HepG2 (cell line): ENCODE measurements around the gene GALNT18. TPM values are rescaled to one million over a fixed set of nuclear protein-coding genes. Genes with fewer than 3 reads are reported as not detected.

Experiments used
- ATAC-seq: fragments of 200-7000 bp; cut with Tn5 transposase; 3 replicates; pipeline ENCODE4 v1.9.1; 2020; ENCODE audit warnings: mild to moderate bottlenecking, moderate library complexity
- BruUV-seq: library from RNA; stranded (reverse); fragments of 400-500 nt; replicated peaks from 2 replicates; lab custom pipeline; 2021; lab: Mats Ljungman, UMichigan
- CTCF ChIA-PET: fragments of 300-600 bp; formaldehyde crosslinking; extraction: SDS; loops from one replicate; lab custom pipeline; 2021; ENCODE audit warnings: low total read pairs, inconsistent platforms, low intra/inter-chr PET ratio; lab: Yijun Ruan, JAX
- POLR2A ChIA-PET: fragments of 350-600 bp; sonication (Branson Sonifier 250); formaldehyde crosslinking; loops from one replicate; lab custom pipeline; 2020; ENCODE audit warnings: antibody characterized with exemption, inconsistent platforms; lab: Yijun Ruan, JAX
- DNase-seq: peaks from one replicate; pipeline ENCODE4 v3.0.0-alpha.2; 2015; ENCODE audit warnings: low spot score
- FAIRE-seq: peaks from 3 replicates; lab custom pipeline; 2011; peaks lifted over from hg19 to GRCh38; lab: Jason Lieb, UNC
- H2AFZ ChIP-seq: one replicate; pipeline ENCODE4 v1.6.1; 2011; ENCODE audit warnings: low read length, inconsistent platforms
- H3K27ac ChIP-seq: fragments of 300-600 bp; 3 replicates; pipeline ENCODE4 v1.8.0; 2011; ENCODE audit warnings: mixed run types, mild to moderate bottlenecking, mixed read lengths, low read length, inconsistent platforms; ENCODE audit not compliant: insufficient read depth; ENCODE audit errors: extremely low read length
- H3K27me3 ChIP-seq, 2 experiments: fragments of 200-600 bp in 1 of 2; 2 replicates in 1 of 2; 3 replicates in 1 of 2; pipeline versions ENCODE4 v1.6.0 to v1.8.0; 2011; ENCODE audit warnings: low read length in 2 of 2, mild to moderate bottlenecking in 2 of 2, moderate library complexity in 2 of 2, inconsistent platforms in 1 of 2; ENCODE audit not compliant: insufficient read depth in 2 of 2, control insufficient read depth in 1 of 2
- H3K36me3 ChIP-seq, 2 experiments: fragments of 200-600 bp in 1 of 2; replicated peaks in 1 of 2; 2 replicates in 1 of 2; 3 replicates in 1 of 2; pipeline versions ENCODE4 v1.5.1 to v1.8.0; 2011; ENCODE audit warnings: low read length in 2 of 2, inconsistent platforms in 1 of 2; ENCODE audit not compliant: insufficient read depth in 2 of 2, control insufficient read depth in 1 of 2
- H3K4me1 ChIP-seq: 2 replicates; pipeline ENCODE4 v1.5.1; 2012; ENCODE audit warnings: low read length, inconsistent platforms; ENCODE audit not compliant: insufficient read depth
- H3K4me2 ChIP-seq: 2 replicates; pipeline ENCODE4 v1.6.0; 2011; ENCODE audit warnings: low read depth, low read length, inconsistent platforms
- H3K4me3 ChIP-seq, 3 experiments: fragments of 200-600 bp in 1 of 3; sonication (generic), shearing (Covaris generic) in 1 of 3; replicated peaks in 1 of 3; 2 replicates each; pipeline ENCODE4 v1.5.1; 2011 to 2016; ENCODE audit warnings: low read length in 3 of 3, inconsistent platforms in 2 of 3, low read depth in 2 of 3, mild to moderate bottlenecking in 2 of 3, control low read depth in 1 of 3, mixed read lengths in 1 of 3; ENCODE audit not compliant: insufficient read depth in 1 of 3
- H3K79me2 ChIP-seq: one replicate; pipeline ENCODE4 v1.6.1; 2011; ENCODE audit warnings: low read length, inconsistent platforms; ENCODE audit not compliant: insufficient read depth
- H3K9ac ChIP-seq: 2 replicates; pipeline ENCODE4 v1.6.0; 2011; ENCODE audit warnings: mild to moderate bottlenecking, low read depth, low read length, inconsistent platforms; ENCODE audit not compliant: insufficient read depth
- H3K9me3 ChIP-seq: 2 replicates; pipeline ENCODE4 v1.5.1; 2012; ENCODE audit warnings: mild to moderate bottlenecking, low read length
- H4K20me1 ChIP-seq: 2 replicates; pipeline ENCODE4 v1.6.0; 2011; ENCODE audit warnings: inconsistent platforms, mild to moderate bottlenecking, low read length, moderate library complexity; ENCODE audit not compliant: insufficient read depth
- ATAD3A ChIP-seq: sonication (generic); formaldehyde crosslinking; IDR thresholded peaks from 2 replicates; pipeline ENCODE4 v1.4.0; 2020; ENCODE audit warnings: missing genetic modification reagents
- E2F5 ChIP-seq: sonication (generic); formaldehyde crosslinking; conservative IDR thresholded peaks from 2 replicates; pipeline ENCODE4 v1.4.0; 2020; ENCODE audit warnings: missing genetic modification reagents
- FOXK2 ChIP-seq: fragments of 450-650 bp; IDR thresholded peaks from 2 replicates; pipeline ENCODE4 v1.6.1; 2016
- JARID2 ChIP-seq: sonication (generic); formaldehyde crosslinking; IDR thresholded peaks from 2 replicates; pipeline ENCODE4 v1.8.1; 2023; ENCODE audit warnings: missing genetic modification reagents, inconsistent platforms; ENCODE audit not compliant: insufficient replicate concordance
- REL ChIP-seq: sonication (generic); formaldehyde crosslinking; conservative IDR thresholded peaks from 2 replicates; pipeline ENCODE4 v1.8.0; 2022; ENCODE audit warnings: mild to moderate bottlenecking, missing genetic modification reagents, moderate library complexity
- RFX1 ChIP-seq: fragments of 450-650 bp; IDR thresholded peaks from 2 replicates; pipeline ENCODE4 v1.6.1; 2017
- RFX5 ChIP-seq: IDR thresholded peaks from 2 replicates; pipeline ENCODE4 v1.6.1; 2011; ENCODE audit warnings: low read depth, low read length, improper control_type of control experiment
- ZKSCAN1 ChIP-seq: fragments of 150-350 bp; IDR thresholded peaks from 2 replicates; pipeline ENCODE4 v1.6.1; 2014; ENCODE audit warnings: low read length
- ZNF512B ChIP-seq: sonication (generic); formaldehyde crosslinking; IDR thresholded peaks from 2 replicates; pipeline ENCODE4 v1.5.1; 2020; ENCODE audit warnings: missing genetic modification reagents, mild to moderate bottlenecking, borderline replicate concordance
- ZNF766 ChIP-seq: sonication (generic); formaldehyde crosslinking; IDR thresholded peaks from 2 replicates; pipeline ENCODE4 v1.5.0; 2020; ENCODE audit warnings: missing genetic modification reagents, borderline replicate concordance
- ZSCAN22 ChIP-seq: sonication (generic); formaldehyde crosslinking; IDR thresholded peaks from 2 replicates; pipeline ENCODE4 v1.4.0; 2020; ENCODE audit warnings: mild to moderate bottlenecking, missing genetic modification reagents
- ZSCAN9 ChIP-seq: IDR thresholded peaks from 2 replicates; pipeline ENCODE4 v1.6.1; 2016; ENCODE audit warnings: borderline replicate concordance
- WGBS: methylation state at CpG from one replicate; pipeline ENCODE4 v1.1.6; 2017; ENCODE audit warnings: low lambda C conversion rate; 5-methylcytosine and 5-hydroxymethylcytosine counted together
- in situ Hi-C: cut with HindIII; loops from 2 replicates; pipeline ENCODE4 v1.10.0; 2017; ENCODE audit warnings: low pct_unique_long_range_greater_than_20kb; ENCODE audit not compliant: extremely low pct_ligation_motif_present
- intact Hi-C: fragments of 100-400 bp; cut with micrococcal nuclease; formaldehyde crosslinking; loops from one replicate; pipeline ENCODE4 v1.10.0; 2022; ENCODE audit not compliant: unreplicated experiment
- polyA plus RNA-seq, 8 experiments: library from polyadenylated mRNA; depleted of rRNA in 3 of 8; stranded (reverse) in 7 of 8; unstranded in 1 of 8; fragments of >200 nt; fragmentation: Illumina TruSeq in 4 of 8; extraction: Trizol in 4 of 8; gene quantifications; 2 replicates each; pipeline versions ENCODE4 v1.2.1 to v1.2.3, GENCODE V29; 2011 to 2016; ENCODE audit warnings: low read depth in 4 of 8, missing spikeins in 1 of 8, mixed read lengths in 1 of 8; ENCODE audit not compliant: insufficient read depth in 1 of 8
- total RNA-seq, 5 experiments: library from RNA; depleted of rRNA; stranded (reverse); fragments of >200 nt; fragmentation: Illumina TruSeq; extraction: Trizol; gene quantifications; 2 replicates each; pipeline ENCODE4 v1.2.3, GENCODE V29; 2016; ENCODE audit warnings: low read depth in 1 of 5
- TF ChIP-seq, protein P1 (sequence below): sonication (generic); formaldehyde crosslinking; IDR thresholded peaks from 2 replicates; pipeline ENCODE4 v1.5.0; 2020; ENCODE audit warnings: mild to moderate bottlenecking, missing genetic modification reagents, borderline replicate concordance

The GALNT18 gene
- total and polyA plus RNA-seq, 2 of the 13 experiments (the other 11 are each of a cell fraction or from before 2014, with no cell fraction given), result 0.11 TPM; not detected in 1

DNA sequence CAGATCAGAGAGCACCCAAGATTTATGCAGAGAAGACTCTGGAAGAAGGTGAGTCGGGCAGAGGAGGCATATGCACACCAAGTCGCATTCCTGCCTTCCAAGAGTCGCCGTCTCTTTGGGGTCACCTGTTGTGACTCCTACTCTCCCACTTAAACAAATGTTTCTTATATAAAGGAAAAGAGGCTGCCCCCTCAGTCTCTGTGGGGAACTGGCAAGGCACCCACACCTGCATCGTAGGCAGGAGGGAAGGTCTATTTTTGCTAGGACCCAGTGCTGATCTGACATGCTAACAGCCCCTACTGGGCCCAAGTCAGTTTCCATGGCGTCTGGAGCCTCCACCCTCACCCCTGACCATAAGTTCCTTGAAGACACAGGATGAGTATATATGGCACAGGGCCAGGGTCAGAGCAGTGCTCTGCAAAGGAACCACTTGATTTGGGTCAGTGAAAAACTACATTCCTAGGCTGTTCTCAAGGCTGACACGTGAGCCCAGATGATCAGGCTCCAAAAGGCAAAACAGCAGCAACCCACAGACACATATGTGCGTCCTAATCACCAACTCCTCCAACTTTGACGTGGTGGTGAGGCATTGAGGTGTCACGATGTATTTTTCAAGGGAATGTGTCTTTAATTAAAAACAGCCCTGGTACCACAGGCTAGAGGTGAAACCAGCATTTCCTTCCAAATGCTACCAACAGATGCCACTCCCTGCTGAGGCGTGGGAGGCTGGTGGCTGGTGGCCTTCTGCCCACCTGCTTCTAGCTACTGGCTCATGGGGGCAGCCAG lies 213.2 kb downstream of the GALNT18 start:
- H3K27ac ChIP-seq, result no peak overlapping the region
- H3K36me3 ChIP-seq, result no peaks in the 10 kb centered on the region
- H3K4me2 ChIP-seq, result no peak overlapping the region
- H4K20me1 ChIP-seq, result no peaks in the 10 kb centered on the region
- no peak overlapping the region for H3K4me3 ChIP-seq
- H3K4me1 ChIP-seq, result no peaks in the 10 kb centered on the region
- no peak for DNase-seq
- no TSS peak for BruUV-seq
- H3K79me2 ChIP-seq, result no peaks in the 10 kb centered on the region
- no peaks in the 10 kb centered on the region for H3K9me3 ChIP-seq
- no peak overlapping the region for H3K9ac ChIP-seq
- intact Hi-C loops (no loop called here), in situ Hi-C loops (no loop called here)
- 28% methylated on average over 11 of the region's 11 CpGs for WGBS
- no peak for FAIRE-seq
- ChIA-PET CTCF (no interaction called here), POLR2A (no interaction called here)
- no peak overlapping the region for H2AFZ ChIP-seq
- peaks cover 2 to 40% of the 10 kb centered on the region in 2 experiments; a peak in 4 of 5 replicates for H3K27me3 ChIP-seq
- ATAC-seq, result no peak
- TF ChIP-seq JARID2 (CRISPR knock-in tag) (no peak), ZNF766 (CRISPR knock-in tag) (no peak), RFX5 (no peak), E2F5 (CRISPR knock-in tag) (no peak), REL (CRISPR knock-in tag) (no peak), ZSCAN9 (CRISPR knock-in tag) (no peak), ZSCAN22 (CRISPR knock-in tag) (no peak), ZKSCAN1 (no peak), ATAD3A (CRISPR knock-in tag) (no peak), RFX1 (no peak), FOXK2 (no peak), ZNF512B (CRISPR knock-in tag) (no peak)
- TF ChIP-seq, protein P1, sequence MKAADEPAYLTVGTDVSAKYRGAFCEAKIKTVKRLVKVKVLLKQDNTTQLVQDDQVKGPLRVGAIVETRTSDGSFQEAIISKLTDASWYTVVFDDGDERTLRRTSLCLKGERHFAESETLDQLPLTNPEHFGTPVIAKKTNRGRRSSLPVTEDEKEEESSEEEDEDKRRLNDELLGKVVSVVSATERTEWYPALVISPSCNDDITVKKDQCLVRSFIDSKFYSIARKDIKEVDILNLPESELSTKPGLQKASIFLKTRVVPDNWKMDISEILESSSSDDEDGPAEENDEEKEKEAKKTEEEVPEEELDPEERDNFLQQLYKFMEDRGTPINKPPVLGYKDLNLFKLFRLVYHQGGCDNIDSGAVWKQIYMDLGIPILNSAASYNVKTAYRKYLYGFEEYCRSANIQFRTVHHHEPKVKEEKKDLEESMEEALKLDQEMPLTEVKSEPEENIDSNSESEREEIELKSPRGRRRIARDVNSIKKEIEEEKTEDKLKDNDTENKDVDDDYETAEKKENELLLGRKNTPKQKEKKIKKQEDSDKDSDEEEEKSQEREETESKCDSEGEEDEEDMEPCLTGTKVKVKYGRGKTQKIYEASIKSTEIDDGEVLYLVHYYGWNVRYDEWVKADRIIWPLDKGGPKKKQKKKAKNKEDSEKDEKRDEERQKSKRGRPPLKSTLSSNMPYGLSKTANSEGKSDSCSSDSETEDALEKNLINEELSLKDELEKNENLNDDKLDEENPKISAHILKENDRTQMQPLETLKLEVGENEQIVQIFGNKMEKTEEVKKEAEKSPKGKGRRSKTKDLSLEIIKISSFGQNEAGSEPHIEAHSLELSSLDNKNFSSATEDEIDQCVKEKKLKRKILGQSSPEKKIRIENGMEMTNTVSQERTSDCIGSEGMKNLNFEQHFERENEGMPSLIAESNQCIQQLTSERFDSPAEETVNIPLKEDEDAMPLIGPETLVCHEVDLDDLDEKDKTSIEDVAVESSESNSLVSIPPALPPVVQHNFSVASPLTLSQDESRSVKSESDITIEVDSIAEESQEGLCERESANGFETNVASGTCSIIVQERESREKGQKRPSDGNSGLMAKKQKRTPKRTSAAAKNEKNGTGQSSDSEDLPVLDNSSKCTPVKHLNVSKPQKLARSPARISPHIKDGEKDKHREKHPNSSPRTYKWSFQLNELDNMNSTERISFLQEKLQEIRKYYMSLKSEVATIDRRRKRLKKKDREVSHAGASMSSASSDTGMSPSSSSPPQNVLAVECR (CRISPR knock-in tag), result no peak
